Cardiac muscle cell (in vitro differentiated cells and primary cell): ENCODE data around the gene PTPRD. TPM values are rescaled to one million over a fixed set of nuclear protein-coding genes. Genes with fewer than 3 reads are reported as not detected.

Experiments used
- DNase-seq, 2 donors: peaks; one replicate each; pipeline versions ENCODE4 v3.0.0 to v3.0.0-alpha.2; 2010 to 2017; ENCODE audit warnings: low read depth in 1 of 2, low spot score in 1 of 2
- H3K27ac ChIP-seq: fragments of 200-600 bp; sonication (generic); 2 replicates; pipeline ENCODE4 v1.5.1; 2016
- H3K27me3 ChIP-seq: fragments of 200-600 bp; sonication (generic); 2 replicates; pipeline ENCODE4 v1.6.0; 2016; ENCODE audit warnings: control low read depth
- H3K36me3 ChIP-seq: fragments of 200-600 bp; sonication (generic); 2 replicates; pipeline ENCODE4 v1.5.1; 2016; ENCODE audit warnings: control low read depth
- H3K4me1 ChIP-seq: fragments of 200-600 bp; sonication (generic); 2 replicates; pipeline ENCODE4 v1.8.1; 2017; ENCODE audit warnings: low read depth, mild to moderate bottlenecking, mixed run types
- H3K4me3 ChIP-seq: fragments of 200-600 bp; sonication (generic); 2 replicates; pipeline ENCODE4 v1.5.1; 2016; ENCODE audit warnings: mild to moderate bottlenecking
- H3K9me3 ChIP-seq: fragments of 200-600 bp; sonication (generic); 2 replicates; pipeline ENCODE4 v1.5.1; 2017; ENCODE audit warnings: low read depth, mild to moderate bottlenecking, control low read depth
- polyA plus RNA-seq: library from polyadenylated mRNA; unstranded; fragments of >200 nt; fragmentation: Nextera tagmentation; extraction: Ambion mirVana; gene quantifications from 2 replicates; pipeline ENCODE4 v1.2.1, GENCODE V29; 2016
- total RNA-seq: library from RNA; depleted of rRNA; stranded (reverse); fragments of >200 nt; gene quantifications from 2 replicates; pipeline ENCODE4 v1.2.3, GENCODE V29; 2016
- TF ChIP-seq, protein P1 (sequence below): IDR thresholded peaks from 2 replicates; pipeline ENCODE4 v1.5.1; 2012; ENCODE audit warnings: low read depth, mild to moderate bottlenecking, low read length

PTPRD gene
- total and polyA plus RNA-seq, 2 experiments from 2014 or later: 37.0 to 287 TPM

DNA sequence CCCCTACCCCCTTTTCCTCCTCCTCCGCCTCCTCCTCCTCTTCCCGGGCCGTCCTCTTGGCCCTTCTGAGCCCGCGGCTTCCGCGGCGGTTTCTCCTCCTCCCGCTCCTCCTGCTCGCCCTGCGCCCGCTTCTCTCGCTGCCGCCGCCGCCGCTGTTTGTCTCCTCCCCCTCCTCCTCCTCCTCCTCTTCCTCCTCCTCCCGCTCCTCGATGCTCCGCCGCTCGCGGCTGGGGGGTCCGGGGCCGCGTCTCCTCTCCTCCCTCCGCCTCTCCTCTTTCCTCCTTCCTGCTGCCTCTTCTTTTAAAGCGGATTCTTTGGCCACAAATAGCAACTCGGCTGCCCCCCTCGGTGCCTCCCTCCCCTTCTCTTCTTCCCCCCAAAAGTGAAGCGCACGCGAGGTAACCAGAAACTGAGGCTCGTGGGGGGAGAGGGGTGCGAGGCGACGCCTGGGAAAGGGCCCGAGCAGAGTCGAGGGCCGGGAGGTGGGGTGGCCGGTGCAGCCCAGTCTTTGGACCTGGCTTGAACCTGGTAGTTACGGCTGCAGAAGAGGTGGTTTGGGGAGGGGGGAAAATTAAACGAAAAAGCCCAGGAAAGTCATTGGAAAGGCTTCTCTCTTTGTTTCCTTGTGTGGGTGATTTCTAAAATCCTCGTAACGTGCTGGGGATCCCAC is 1754.7 kb downstream of the PTPRD start:
- Histone ChIP-seq H3K27me3 (no peaks in the 10 kb centered on the region), H3K27ac (peak overlapping the region; percentile 70), H3K4me1 (peaks cover 26% of the 10 kb centered on the region), H3K36me3 (peaks cover 4% of the 10 kb centered on the region), H3K9me3 (no peaks in the 10 kb centered on the region), H3K4me3 (peak overlapping the region; percentile 86)
- peak; percentile 69 to 73 for DNase-seq
- TF ChIP-seq, protein P1, sequence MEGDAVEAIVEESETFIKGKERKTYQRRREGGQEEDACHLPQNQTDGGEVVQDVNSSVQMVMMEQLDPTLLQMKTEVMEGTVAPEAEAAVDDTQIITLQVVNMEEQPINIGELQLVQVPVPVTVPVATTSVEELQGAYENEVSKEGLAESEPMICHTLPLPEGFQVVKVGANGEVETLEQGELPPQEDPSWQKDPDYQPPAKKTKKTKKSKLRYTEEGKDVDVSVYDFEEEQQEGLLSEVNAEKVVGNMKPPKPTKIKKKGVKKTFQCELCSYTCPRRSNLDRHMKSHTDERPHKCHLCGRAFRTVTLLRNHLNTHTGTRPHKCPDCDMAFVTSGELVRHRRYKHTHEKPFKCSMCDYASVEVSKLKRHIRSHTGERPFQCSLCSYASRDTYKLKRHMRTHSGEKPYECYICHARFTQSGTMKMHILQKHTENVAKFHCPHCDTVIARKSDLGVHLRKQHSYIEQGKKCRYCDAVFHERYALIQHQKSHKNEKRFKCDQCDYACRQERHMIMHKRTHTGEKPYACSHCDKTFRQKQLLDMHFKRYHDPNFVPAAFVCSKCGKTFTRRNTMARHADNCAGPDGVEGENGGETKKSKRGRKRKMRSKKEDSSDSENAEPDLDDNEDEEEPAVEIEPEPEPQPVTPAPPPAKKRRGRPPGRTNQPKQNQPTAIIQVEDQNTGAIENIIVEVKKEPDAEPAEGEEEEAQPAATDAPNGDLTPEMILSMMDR: no peak

DNA sequence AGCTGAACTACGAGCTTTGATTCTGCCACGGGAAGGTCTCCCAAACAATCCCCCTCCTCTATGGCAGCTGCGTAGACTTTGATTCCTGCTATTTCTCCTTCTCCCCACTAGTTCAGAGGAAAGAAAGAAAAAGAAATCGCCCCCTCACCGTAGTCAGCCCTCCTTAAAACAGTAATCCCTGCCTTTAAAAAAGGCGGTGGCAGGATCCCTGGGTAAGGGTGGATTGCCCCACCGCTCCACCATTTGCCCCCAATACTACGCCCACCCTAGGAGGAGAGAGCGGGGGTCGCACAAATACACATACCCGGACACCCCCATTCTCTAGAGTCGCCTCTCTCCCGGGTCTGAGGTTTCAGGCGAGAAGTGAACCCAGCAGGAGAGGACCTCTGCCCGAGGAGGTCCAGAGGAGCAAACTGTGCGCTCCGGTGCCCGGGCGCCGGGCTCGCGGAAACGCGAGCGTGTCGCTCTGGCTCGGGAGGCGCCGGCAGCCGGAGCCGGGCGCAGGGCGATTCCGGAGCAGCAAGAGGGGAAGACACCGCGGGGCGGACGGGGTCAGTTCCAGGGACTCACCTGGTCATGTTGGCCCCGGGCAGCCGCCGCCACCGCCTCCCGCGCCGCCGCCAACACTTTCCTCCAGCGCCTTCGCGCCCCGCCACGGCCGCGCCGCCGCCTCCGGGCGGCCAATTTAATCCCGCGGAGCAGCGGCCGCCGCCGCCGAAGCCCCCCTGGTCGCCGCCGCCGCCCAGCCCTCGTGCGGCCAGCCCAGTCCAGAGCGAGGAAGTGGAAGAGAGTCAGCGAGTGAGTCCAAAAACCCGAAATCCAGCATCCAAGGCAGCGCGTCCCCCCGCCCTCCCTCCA is 1755.5 kb downstream of the PTPRD start:
- peak overlapping the region; percentile 70 for H3K27ac ChIP-seq
- H3K27me3 ChIP-seq: no peaks in the 10 kb centered on the region
- DNase-seq: peak; percentile 25 to 61
- peaks cover 32% of the 10 kb centered on the region for H3K4me1 ChIP-seq
- no peaks in the 10 kb centered on the region for H3K9me3 ChIP-seq
- peak overlapping the region; percentile 86 for H3K4me3 ChIP-seq
- peaks cover 4% of the 10 kb centered on the region for H3K36me3 ChIP-seq
- TF ChIP-seq, protein P1: no peak

DNA sequence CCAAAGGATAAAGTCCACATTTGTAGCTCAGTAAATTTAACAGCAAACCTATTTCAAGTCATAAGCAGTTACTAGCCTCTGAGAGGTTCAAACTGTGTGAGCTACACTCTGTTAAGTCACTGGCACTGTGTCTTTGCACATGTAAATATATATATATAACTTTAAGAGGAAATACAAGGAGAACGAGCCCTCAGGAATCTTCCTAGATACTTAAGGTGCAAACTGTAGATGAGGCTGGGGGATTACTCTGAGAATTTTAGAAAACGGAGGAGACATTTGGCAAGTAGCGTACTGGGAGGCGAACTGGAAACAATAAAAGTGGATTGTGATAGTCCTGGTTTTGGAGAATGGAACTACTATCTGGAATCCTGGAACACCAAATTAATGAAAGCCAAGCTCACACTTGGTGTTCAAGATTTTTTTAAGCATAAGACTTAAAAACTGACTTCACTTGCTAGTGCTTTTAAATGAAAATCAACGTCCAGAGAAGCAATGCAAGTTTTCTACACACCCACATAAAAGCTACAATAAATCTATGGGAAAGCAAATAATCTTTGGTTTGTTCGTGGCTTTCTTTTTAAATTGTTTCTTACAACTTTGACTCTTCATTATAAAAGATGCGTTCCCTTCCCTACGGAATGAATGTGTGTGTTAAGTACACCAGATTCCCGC is 1756.3 kb downstream of the PTPRD start:
- Histone ChIP-seq H3K4me3 (peak overlapping the region; percentile 86), H3K4me1 (peaks cover 40% of the 10 kb centered on the region), H3K27me3 (no peaks in the 10 kb centered on the region), H3K36me3 (peaks cover 4% of the 10 kb centered on the region), H3K27ac (peak overlapping the region; percentile 70), H3K9me3 (no peaks in the 10 kb centered on the region)
- DNase-seq: no peak
- TF ChIP-seq, protein P1: no peak

DNA sequence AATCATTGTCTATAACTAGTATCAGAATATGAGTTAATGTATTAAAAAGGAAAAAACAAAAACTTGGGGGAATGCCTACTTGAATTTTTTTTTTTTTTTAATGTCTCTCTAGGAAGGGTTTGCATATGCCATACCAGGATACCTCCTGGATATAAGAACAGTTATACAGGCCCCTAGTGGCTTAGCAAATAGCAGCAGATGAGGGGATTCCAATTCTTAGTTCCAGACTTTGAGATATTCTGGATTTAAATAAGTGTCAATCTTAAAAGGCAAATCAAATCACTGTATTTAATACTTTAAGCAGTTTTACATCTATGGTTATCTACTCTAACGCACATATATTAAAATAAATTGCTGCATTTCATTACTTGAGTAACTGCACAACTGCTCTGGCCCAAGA is 1757.8 kb downstream of the PTPRD start:
- Histone ChIP-seq H3K36me3 (peaks cover 4% of the 10 kb centered on the region), H3K27ac (peak overlapping the region; percentile 80), H3K27me3 (no peaks in the 10 kb centered on the region), H3K4me3 (peak overlapping the region; percentile 86), H3K9me3 (no peaks in the 10 kb centered on the region), H3K4me1 (peaks cover 43% of the 10 kb centered on the region)
- peak; percentile 47 to 58 for DNase-seq
- TF ChIP-seq, protein P1: peak; percentile 62

DNA sequence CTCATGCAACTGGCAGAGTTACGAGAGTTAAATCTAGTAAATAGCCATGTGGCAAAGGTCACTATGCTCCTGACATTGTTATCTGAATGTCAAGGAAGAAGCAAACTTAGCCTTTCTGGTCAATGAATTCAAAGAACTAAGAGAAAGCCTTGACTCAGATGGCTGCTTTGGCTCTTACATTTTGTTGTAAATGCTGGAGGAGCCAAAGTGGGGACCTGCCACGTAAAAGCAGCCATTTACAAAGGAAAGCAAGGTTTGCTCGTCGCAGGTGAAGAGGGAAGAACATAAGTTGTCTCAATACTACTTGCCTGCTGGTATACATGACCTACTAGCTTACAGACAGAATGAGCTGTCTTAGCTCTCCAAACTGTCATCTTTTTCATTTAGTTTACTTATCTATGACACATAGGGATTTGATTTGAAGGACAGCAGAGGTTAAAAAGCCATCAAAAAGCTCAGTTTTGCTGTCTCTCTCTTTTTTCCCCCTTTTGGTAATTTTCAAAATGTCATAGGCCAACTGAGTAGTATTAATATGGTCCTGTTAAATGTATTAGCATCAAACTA is 1760.4 kb downstream of the PTPRD start:
- peaks cover 4% of the 10 kb centered on the region for H3K36me3 ChIP-seq

More for the DNA sequence above, 1760.4 kb downstream of the PTPRD start:
- no peaks in the 10 kb centered on the region for H3K9me3 ChIP-seq
- H3K4me1 ChIP-seq: peaks cover 43% of the 10 kb centered on the region
- H3K4me3 ChIP-seq: peak overlapping the region; percentile 8
- no peaks in the 10 kb centered on the region for H3K27me3 ChIP-seq
- peak overlapping the region; percentile 80 for H3K27ac ChIP-seq
- TF ChIP-seq, protein P1: no peak
- no peak for DNase-seq
